ENCODE data around the gene TLN1. TPM values are rescaled to one million over a fixed set of nuclear protein-coding genes. Genes with fewer than 3 reads are reported as not detected.

Gene TLN1
- total and polyA plus RNA-seq, 10 of the 15 experiments (the other 5 are each of a cell fraction or from before 2014, with no cell fraction given): 11.6 to 305 (median 71.9) TPM

- no peak overlapping the region for H3K9ac ChIP-seq (ENCODE audit: control insufficient read depth, insufficient read depth, low read length)
- SMC1A ChIA-PET (ENCODE audit: uncharacterized antibody, unreplicated experiment): interaction anchor here (0.9 to 1.8 kb wide), 4 partner anchors 8 to 82 kb away, joined by 3 to 6 read pairs (median 3); no protein-coding TSS in a partner anchor
- whole genome bisulfite sequencing (ENCODE audit: insufficient coverage, insufficient replicate concordance, low lambda C conversion rate, missing lambda C conversion rate): 86% methylated on average over 8 of the region's 8 CpGs
- intact Hi-C loops (cut with micrococcal nuclease; ENCODE audit: unreplicated experiment): no loop called here
- CTCF ChIA-PET: interaction anchor here (1.7 to 9.5 kb wide), 5 partner anchors 9 to 138 kb away, joined by 5 to 147 read pairs (median 8); partner anchors contain the start of genes CREB3 and TLN1
- H3K4me3 ChIP-seq: no peak overlapping the region
- no TSS peak for BruUV-seq (replicated peaks)
- POLR2A ChIA-PET: interaction anchor here (1.2 to 6.2 kb wide), 3 partner anchors 9 to 16 kb away, joined by 3 to 55 read pairs (median 5); partner anchors contain the start of genes CREB3 and TLN1
- DNase-seq (ENCODE audit: low read depth, low spot score): no peak
- no peaks in the 10 kb centered on the region for H3K27me3 ChIP-seq (replicated peaks in 1 of 2; ENCODE audit: control insufficient read depth in 2 of 2, insufficient read depth in 2 of 2, low read length in 1 of 2)
- H3K4me1 ChIP-seq (ENCODE audit: control insufficient read depth, insufficient read depth, low read length): no peaks in the 10 kb centered on the region; the same call in 1 of the 2 replicates
- H3K4me2 ChIP-seq (ENCODE audit: control insufficient read depth, insufficient read depth): no peak overlapping the region; the same call in 1 of the 2 replicates
- peaks cover 42% of the 10 kb centered on the region for H3K79me2 ChIP-seq (ENCODE audit: control insufficient read depth, insufficient read depth, low read length)
- in situ Hi-C loops (cut with MboI): no loop called here
- peaks cover 20 to 28% of the 10 kb centered on the region in 2 experiments for H3K36me3 ChIP-seq (ENCODE audit: control insufficient read depth in 2 of 2, insufficient read depth in 2 of 2, low read length in 1 of 2)
- no peak overlapping the region for H3K27ac ChIP-seq (ENCODE audit: control insufficient read depth, insufficient read depth)
- no peak for FAIRE-seq
- RAD21 ChIA-PET (ENCODE audit: unreplicated experiment): interaction anchor here (1.1 kb wide), 1 partner anchor 85 kb away, joined by 3 read pairs; the partner anchor contains the start of genes FAM221B and TMEM8B
- H2AFZ ChIP-seq (ENCODE audit: control insufficient read depth, low read depth, low read length): no peak overlapping the region
- no peaks in the 10 kb centered on the region for H3K9me3 ChIP-seq (replicated peaks; ENCODE audit: control insufficient read depth, insufficient read depth, low read length)
- TF ChIP-seq PAX8 (IDR thresholded peaks at IDR 0.05): no peak
- no peak for TF ChIP-seq STAT3 (IDR thresholded peaks at IDR 0.05; ENCODE audit: low read depth, low read length)
- no peak for TF ChIP-seq HCFC1 (IDR thresholded peaks at IDR 0.05; ENCODE audit: low read length)
- no peak for TF ChIP-seq POLR2A (IDR thresholded peaks at IDR 0.05; ENCODE audit: low read depth, low read length)
- no peak for ATAC-seq
- no peaks in the 10 kb centered on the region; the same call in 1 of the 2 replicates for H4K20me1 ChIP-seq (ENCODE audit: control insufficient read depth, insufficient read depth)
Measured at GRCh38 chr9:35743880-35744518, 12.0 kb upstream of the TLN1 start.

- Histone ChIP-seq H3K79me2 (ENCODE audit: control insufficient read depth, insufficient read depth, low read length) (peaks cover 38% of the 10 kb centered on the region), H2AFZ (ENCODE audit: control insufficient read depth, low read depth, low read length) (no peak overlapping the region), H3K36me3 (ENCODE audit: control insufficient read depth in 2 of 2, insufficient read depth in 2 of 2, low read length in 1 of 2) (peaks cover 22 to 33% of the 10 kb centered on the region in 2 experiments), H3K9me3 (replicated peaks; ENCODE audit: control insufficient read depth, insufficient read depth, low read length) (no peaks in the 10 kb centered on the region), H3K4me2 (ENCODE audit: control insufficient read depth, insufficient read depth) (no peak overlapping the region), H3K4me1 (ENCODE audit: control insufficient read depth, insufficient read depth, low read length) (no peaks in the 10 kb centered on the region; the same call in 1 of the 2 replicates), H3K27ac (ENCODE audit: control insufficient read depth, insufficient read depth) (no peak overlapping the region), H4K20me1 (ENCODE audit: control insufficient read depth, insufficient read depth) (no peaks in the 10 kb centered on the region; the same call in 1 of the 2 replicates), H3K27me3 (replicated peaks in 1 of 2; ENCODE audit: control insufficient read depth in 2 of 2, insufficient read depth in 2 of 2, low read length in 1 of 2) (no peaks in the 10 kb centered on the region), H3K9ac (ENCODE audit: control insufficient read depth, insufficient read depth, low read length) (no peak overlapping the region), H3K4me3 (no peak overlapping the region)
- CTCF ChIA-PET: interaction anchor here (1.7 to 9.5 kb wide), 5 partner anchors 8 to 138 kb away, joined by 5 to 147 read pairs (median 8); partner anchors contain the start of genes CREB3 and TLN1
- 76% methylated on average over 2 of the region's 2 CpGs for WGBS (ENCODE audit: insufficient coverage, insufficient replicate concordance, low lambda C conversion rate, missing lambda C conversion rate)
- RAD21 ChIA-PET (ENCODE audit: unreplicated experiment): no interaction called here
- in situ Hi-C loops (cut with MboI): no loop called here
- TF ChIP-seq RCOR1 (conservative IDR thresholded peaks at IDR 0.05; ENCODE audit: low read depth, low read length): no peak
- no peak for TF ChIP-seq MAX (IDR thresholded peaks at IDR 0.05; ENCODE audit: low read depth, low read length)
- no peak for TF ChIP-seq TBL1XR1 (IDR thresholded peaks at IDR 0.05; ENCODE audit: low read depth, low read length)
- TF ChIP-seq HDAC2 (IDR thresholded peaks at IDR 0.05): no peak
- no peak for TF ChIP-seq SMARCA5 (IDR thresholded peaks at IDR 0.05)
- no peak for TF ChIP-seq ZNF687 (IDR thresholded peaks at IDR 0.05)
- POLR2A ChIA-PET: interaction anchor here (0.6 to 1.2 kb wide), 2 partner anchors 11 to 129 kb away, joined by 4 to 5 read pairs; partner anchors contain the start of genes CREB3 and TLN1
- SMC1A ChIA-PET (ENCODE audit: uncharacterized antibody, unreplicated experiment): interaction anchor here (0.9 to 1.8 kb wide), 2 partner anchors 14 to 83 kb away, joined by 3 read pairs; no protein-coding TSS in a partner anchor
- intact Hi-C loops (cut with micrococcal nuclease; ENCODE audit: unreplicated experiment): no loop called here
- DNase-seq (ENCODE audit: low read depth, low spot score) (no peak), ATAC-seq (no peak), FAIRE-seq (no peak)
- BruUV-seq (replicated peaks): no TSS peak
Measured at GRCh38 chr9:35743452-35743851, 11.5 kb upstream of the TLN1 start.
